ENCODE data around the gene CAMTA1. TPM values are rescaled to one million over a fixed set of nuclear protein-coding genes. Genes with fewer than 3 reads are reported as not detected.

CAMTA1 gene
- total RNA-seq, 5 donors from 2014 or later (not counting 1 experiment from before 2014, with no cell fraction given) = 29.7 to 37.4 (median 34.6) TPM

DNA sequence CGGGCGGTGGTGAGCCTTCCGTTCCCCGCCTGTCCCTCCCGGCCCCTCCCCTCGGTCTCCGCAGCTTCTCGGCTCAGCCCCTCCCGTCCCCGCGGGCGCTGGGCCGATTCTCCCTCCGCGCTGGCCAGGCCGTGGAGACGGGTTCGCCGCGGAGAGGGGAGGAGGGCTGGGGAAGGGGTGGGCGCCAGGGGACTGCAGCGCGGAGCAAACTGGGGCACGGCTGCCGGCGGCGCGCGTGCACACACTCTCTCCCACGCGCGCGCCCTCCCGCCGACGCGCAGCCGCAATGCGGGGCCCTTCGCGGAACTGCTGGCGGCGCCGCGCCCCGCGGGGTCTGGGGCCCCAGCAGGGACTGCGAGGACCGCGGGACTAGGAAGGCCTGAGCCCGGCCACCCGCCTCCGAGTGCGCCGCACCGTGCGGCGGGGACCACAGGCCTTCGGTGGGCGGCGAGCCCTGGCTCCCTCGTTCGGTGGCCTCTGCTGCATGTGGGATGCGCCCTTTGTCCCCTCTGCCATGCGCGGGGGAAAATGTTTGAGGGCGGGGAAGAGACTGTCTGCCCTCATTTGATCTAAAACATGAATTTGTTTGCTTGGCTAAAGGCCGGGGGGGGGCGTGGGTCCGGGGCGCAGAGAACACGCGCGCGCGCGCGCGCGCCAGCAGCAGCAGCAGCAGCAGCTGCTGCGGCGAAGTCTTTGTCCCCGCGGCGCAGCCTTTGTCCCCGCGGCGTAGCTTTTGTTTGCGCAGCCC, 895.1 kb downstream of the CAMTA1 start:
- no peaks in the 10 kb centered on the region for H3K9me3 ChIP-seq
- no peak overlapping the region for H3K27ac ChIP-seq (ENCODE audit: low read length)
- Mint-ChIP-seq H3K27ac (peak overlapping the region in 1 of 2 donors; percentile 39), H3K4me3 (peak overlapping the region; percentile 66 to 80 (median 77)), H3K4me1 (no peaks in the 10 kb centered on the region), H3K27me3 (peaks cover 0 to 5% of the 10 kb centered on the region in 2 donors), H3K36me3 (no peaks in the 10 kb centered on the region), H3K9me3 (no peaks in the 10 kb centered on the region)
- H3K27me3 ChIP-seq (replicated peaks in 1 of 2; ENCODE audit: control insufficient read depth in 2 of 2, extremely low read depth in 1 of 2, insufficient read depth in 2 of 2, low read length in 1 of 2) = peaks cover 0 to 37% of the 10 kb centered on the region in 2 experiments
- DNase-seq (peak in 27 of 35 experiments; percentile 11 to 65 (median 32)), ATAC-seq (replicated peaks in 1 of 4) (peak; percentile 72 to 77 (median 76))
- peaks cover 0 to 13% of the 10 kb centered on the region in 2 experiments for H3K4me1 ChIP-seq (ENCODE audit: control insufficient read depth in 1 of 2, extremely low read depth in 1 of 2, insufficient read depth in 2 of 2, low read length in 2 of 2)
- CTCF ChIA-PET = interaction anchor here (0.7 to 1.1 kb wide), 3 partner anchors 13 to 72 kb away, joined by 3 to 4 read pairs (median 3); no protein-coding TSS in a partner anchor
- H3K36me3 ChIP-seq (ENCODE audit: control insufficient read depth in 2 of 2, extremely low read depth in 1 of 2, insufficient read depth in 1 of 2, low read length in 1 of 2) = no peaks in the 10 kb centered on the region
- WGBS (ENCODE audit: insufficient coverage) = under 1% methylated on average over 77 of the region's 89 CpGs
- peak overlapping the region; percentile 47 to 70 for H3K4me3 ChIP-seq (ENCODE audit: control insufficient read depth in 1 of 2, extremely low read depth in 1 of 2, low read length in 1 of 2)
- POLR2A ChIA-PET = no interaction called here

- Histone ChIP-seq H3K4me3 (ENCODE audit: control insufficient read depth in 1 of 2, extremely low read depth in 1 of 2, low read length in 1 of 2) (peak overlapping the region; percentile 47 to 70), H3K36me3 (ENCODE audit: control insufficient read depth in 2 of 2, extremely low read depth in 1 of 2, insufficient read depth in 1 of 2, low read length in 1 of 2) (no peaks in the 10 kb centered on the region), H3K27me3 (replicated peaks in 1 of 2; ENCODE audit: control insufficient read depth in 2 of 2, extremely low read depth in 1 of 2, insufficient read depth in 2 of 2, low read length in 1 of 2) (peaks cover 0 to 40% of the 10 kb centered on the region in 2 experiments), H3K9me3 (no peaks in the 10 kb centered on the region), H3K27ac (ENCODE audit: low read length) (no peak overlapping the region), H3K4me1 (ENCODE audit: control insufficient read depth in 1 of 2, extremely low read depth in 1 of 2, insufficient read depth in 2 of 2, low read length in 2 of 2) (peaks cover 0 to 13% of the 10 kb centered on the region in 2 experiments)
- peak overlapping the region; percentile 66 to 77 (median 76) for H3K4me3 Mint-ChIP-seq
- no peak overlapping the region for H3K27ac Mint-ChIP-seq
- CTCF ChIA-PET = interaction anchor here (0.8 to 1.1 kb wide), 2 partner anchors 13 to 72 kb away, joined by 3 read pairs; no protein-coding TSS in a partner anchor
- no peaks in the 10 kb centered on the region for H3K9me3 Mint-ChIP-seq
- H3K4me1 Mint-ChIP-seq = no peaks in the 10 kb centered on the region
- H3K27me3 Mint-ChIP-seq = peaks cover 4 to 5% of the 10 kb centered on the region in 2 donors
- DNase-seq (no peak), ATAC-seq (replicated peaks in 1 of 4) (peak in 2 of 4 experiments; percentile 14)
- H3K36me3 Mint-ChIP-seq = no peaks in the 10 kb centered on the region
- 0% methylated on average over 2 of the region's 16 CpGs for WGBS (ENCODE audit: insufficient coverage)
- POLR2A ChIA-PET = no interaction called here
Measured at GRCh38 chr1:7680955-7681268, 895.7 kb downstream of the CAMTA1 start.

DNA sequence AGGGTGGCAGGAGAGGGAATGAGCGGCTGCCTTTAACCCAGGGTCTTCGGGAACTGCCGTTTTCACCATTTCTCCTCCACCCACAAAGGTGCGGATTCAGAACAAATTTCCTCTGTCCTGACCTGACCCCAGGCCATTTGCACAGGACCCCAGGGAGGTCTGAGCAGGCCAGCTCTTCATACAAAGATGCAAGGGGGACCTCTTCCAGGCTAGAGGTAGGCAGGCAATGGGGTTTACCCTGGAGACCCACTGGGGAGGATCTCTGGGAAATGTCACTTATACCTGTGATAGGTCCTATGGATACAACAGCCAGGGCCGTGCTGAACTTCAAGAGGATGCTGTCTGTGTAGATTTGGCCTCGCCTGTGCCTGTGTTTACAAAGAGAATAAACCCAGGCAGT, 896.1 kb downstream of the CAMTA1 start:
- DNase-seq (no peak), ATAC-seq (replicated peaks in 1 of 4) (no peak)
- Histone ChIP-seq H3K27ac (ENCODE audit: low read length) (no peak overlapping the region), H3K36me3 (ENCODE audit: control insufficient read depth in 2 of 2, extremely low read depth in 1 of 2, insufficient read depth in 1 of 2, low read length in 1 of 2) (no peaks in the 10 kb centered on the region), H3K9me3 (no peaks in the 10 kb centered on the region), H3K4me1 (ENCODE audit: control insufficient read depth in 1 of 2, extremely low read depth in 1 of 2, insufficient read depth in 2 of 2, low read length in 2 of 2) (peaks cover 0 to 13% of the 10 kb centered on the region in 2 experiments), H3K4me3 (ENCODE audit: control insufficient read depth in 1 of 2, extremely low read depth in 1 of 2, low read length in 1 of 2) (no peak overlapping the region), H3K27me3 (replicated peaks in 1 of 2; ENCODE audit: control insufficient read depth in 2 of 2, extremely low read depth in 1 of 2, insufficient read depth in 2 of 2, low read length in 1 of 2) (peaks cover 0 to 42% of the 10 kb centered on the region in 2 experiments)
- ChIA-PET CTCF (interaction anchor here in 1 of 2 donors (0.6 kb wide), 1 partner anchor 306 kb away, joined by 5 read pairs; no protein-coding TSS in a partner anchor), POLR2A (no interaction called here)
- peak overlapping the region; percentile 31 to 77 (median 66) for H3K4me3 Mint-ChIP-seq
- no peaks in the 10 kb centered on the region for H3K36me3 Mint-ChIP-seq
- 83% methylated on average over 2 of the region's 6 CpGs for WGBS (ENCODE audit: insufficient coverage)
- H3K4me1 Mint-ChIP-seq = no peaks in the 10 kb centered on the region
- H3K27ac Mint-ChIP-seq = no peak overlapping the region
- H3K9me3 Mint-ChIP-seq = no peaks in the 10 kb centered on the region
- peaks cover 5 to 6% of the 10 kb centered on the region in 2 donors for H3K27me3 Mint-ChIP-seq

- ATAC-seq (replicated peaks in 1 of 4) = no peak
Measured at GRCh38 chr1:7683521-7683920, 898.3 kb downstream of the CAMTA1 start.

GRCh38 chr1:7684132-7684531, 898.9 kb downstream of the CAMTA1 start:
- H3K4me3 Mint-ChIP-seq = no peak overlapping the region
- DNase-seq = no peak
- 74% methylated on average over 8 of the region's 8 CpGs for WGBS (ENCODE audit: insufficient coverage)
- Histone ChIP-seq H3K4me3 (ENCODE audit: control insufficient read depth in 1 of 2, extremely low read depth in 1 of 2, low read length in 1 of 2) (no peak overlapping the region), H3K27me3 (replicated peaks in 1 of 2; ENCODE audit: control insufficient read depth in 2 of 2, extremely low read depth in 1 of 2, insufficient read depth in 2 of 2, low read length in 1 of 2) (peaks cover 0 to 38% of the 10 kb centered on the region in 2 experiments), H3K36me3 (ENCODE audit: control insufficient read depth in 2 of 2, extremely low read depth in 1 of 2, insufficient read depth in 1 of 2, low read length in 1 of 2) (no peaks in the 10 kb centered on the region), H3K9me3 (no peaks in the 10 kb centered on the region), H3K27ac (ENCODE audit: low read length) (no peak overlapping the region), H3K4me1 (ENCODE audit: control insufficient read depth in 1 of 2, extremely low read depth in 1 of 2, insufficient read depth in 2 of 2, low read length in 2 of 2) (peaks cover 0 to 13% of the 10 kb centered on the region in 2 experiments)
- ATAC-seq (replicated peaks in 1 of 4) = no peak
- H3K27me3 Mint-ChIP-seq = peaks cover 12 to 14% of the 10 kb centered on the region in 2 donors
- H3K9me3 Mint-ChIP-seq = no peaks in the 10 kb centered on the region
- ChIA-PET CTCF (interaction anchor here in 1 of 2 donors (0.8 kb wide), 1 partner anchor 19 kb away, joined by 3 read pairs; no protein-coding TSS in a partner anchor), POLR2A (no interaction called here)
- H3K36me3 Mint-ChIP-seq = no peaks in the 10 kb centered on the region
- no peak overlapping the region for H3K27ac Mint-ChIP-seq
- no peaks in the 10 kb centered on the region for H3K4me1 Mint-ChIP-seq

More at GRCh38 chr1:7683521-7683920, 898.3 kb downstream of the CAMTA1 start:
- Mint-ChIP-seq H3K4me1 (no peaks in the 10 kb centered on the region), H3K4me3 (no peak overlapping the region), H3K27ac (no peak overlapping the region), H3K36me3 (no peaks in the 10 kb centered on the region), H3K9me3 (no peaks in the 10 kb centered on the region), H3K27me3 (peaks cover 9 to 12% of the 10 kb centered on the region in 2 donors)
- H3K27me3 ChIP-seq (replicated peaks in 1 of 2; ENCODE audit: control insufficient read depth in 2 of 2, extremely low read depth in 1 of 2, insufficient read depth in 2 of 2, low read length in 1 of 2) = peaks cover 0 to 40% of the 10 kb centered on the region in 2 experiments
- DNase-seq = no peak
- 88% methylated on average over 15 of the region's 15 CpGs for WGBS (ENCODE audit: insufficient coverage)
- no peaks in the 10 kb centered on the region for H3K9me3 ChIP-seq
- H3K4me1 ChIP-seq (ENCODE audit: control insufficient read depth in 1 of 2, extremely low read depth in 1 of 2, insufficient read depth in 2 of 2, low read length in 2 of 2) = peaks cover 0 to 13% of the 10 kb centered on the region in 2 experiments
- ChIA-PET POLR2A (interaction anchor here (0.6 kb wide), 3 partner anchors 213 to 837 kb away, joined by 3 read pairs; no protein-coding TSS in a partner anchor), CTCF (interaction anchor here in 1 of 2 donors (0.8 kb wide), 1 partner anchor 19 kb away, joined by 3 read pairs; no protein-coding TSS in a partner anchor)
- no peak overlapping the region for H3K4me3 ChIP-seq (ENCODE audit: control insufficient read depth in 1 of 2, extremely low read depth in 1 of 2, low read length in 1 of 2)
- no peak overlapping the region for H3K27ac ChIP-seq (ENCODE audit: low read length)
- H3K36me3 ChIP-seq (ENCODE audit: control insufficient read depth in 2 of 2, extremely low read depth in 1 of 2, insufficient read depth in 1 of 2, low read length in 1 of 2) = no peaks in the 10 kb centered on the region

DNA sequence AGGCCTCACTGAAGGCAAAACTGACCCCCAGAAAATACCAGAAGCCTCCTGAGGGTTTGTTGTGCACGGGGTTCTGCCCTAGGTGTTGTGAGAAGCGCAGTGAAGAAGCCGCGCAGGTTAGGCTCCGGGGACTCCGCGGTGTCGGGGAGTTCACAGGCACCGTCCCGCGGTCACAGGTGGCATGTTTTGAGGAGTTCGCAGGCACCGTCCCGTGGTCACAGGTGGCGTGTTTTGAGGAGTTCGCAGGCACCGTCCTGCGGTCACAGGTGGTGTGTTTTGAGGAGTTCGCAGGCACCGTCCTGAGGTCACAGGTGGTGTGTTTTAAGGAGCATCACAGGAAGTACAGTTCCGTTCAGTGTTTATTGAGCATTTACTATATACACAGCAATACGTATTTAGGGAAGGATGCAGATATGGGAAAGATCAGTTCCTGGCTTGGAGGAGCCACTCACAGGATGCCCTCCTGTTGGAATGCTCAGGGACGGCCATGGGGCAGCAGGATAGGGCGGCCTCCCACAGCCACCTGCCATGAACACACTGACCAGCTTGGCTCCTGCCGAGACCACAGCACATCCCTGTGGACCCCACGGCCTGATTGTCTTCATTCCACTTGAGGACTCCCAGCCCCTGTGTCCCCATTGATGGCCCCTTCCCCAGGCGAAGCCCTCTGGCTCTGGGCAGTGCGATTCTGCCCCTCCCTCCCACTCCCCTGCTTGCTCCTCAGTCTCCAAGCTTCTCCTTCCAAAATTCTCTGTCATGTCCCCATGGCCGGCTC, 899.8 kb downstream of the CAMTA1 start:
- no peaks in the 10 kb centered on the region for H3K4me1 Mint-ChIP-seq
- Histone ChIP-seq H3K27me3 (replicated peaks in 1 of 2; ENCODE audit: control insufficient read depth in 2 of 2, extremely low read depth in 1 of 2, insufficient read depth in 2 of 2, low read length in 1 of 2) (peaks cover 0 to 36% of the 10 kb centered on the region in 2 experiments), H3K27ac (ENCODE audit: low read length) (no peak overlapping the region), H3K9me3 (no peaks in the 10 kb centered on the region), H3K4me3 (ENCODE audit: control insufficient read depth in 1 of 2, extremely low read depth in 1 of 2, low read length in 1 of 2) (no peak overlapping the region), H3K4me1 (ENCODE audit: control insufficient read depth in 1 of 2, extremely low read depth in 1 of 2, insufficient read depth in 2 of 2, low read length in 2 of 2) (peaks cover 0 to 7% of the 10 kb centered on the region in 2 experiments), H3K36me3 (ENCODE audit: control insufficient read depth in 2 of 2, extremely low read depth in 1 of 2, insufficient read depth in 1 of 2, low read length in 1 of 2) (no peaks in the 10 kb centered on the region)
- H3K27me3 Mint-ChIP-seq = peaks cover 12 to 14% of the 10 kb centered on the region in 2 donors
- H3K36me3 Mint-ChIP-seq = no peaks in the 10 kb centered on the region
- DNase-seq (no peak), ATAC-seq (replicated peaks in 1 of 4) (no peak)
- ChIA-PET POLR2A (no interaction called here), CTCF (no interaction called here)
- no peak overlapping the region for H3K27ac Mint-ChIP-seq
- no peaks in the 10 kb centered on the region for H3K9me3 Mint-ChIP-seq
- no peak overlapping the region for H3K4me3 Mint-ChIP-seq
- WGBS (ENCODE audit: insufficient coverage) = 89% methylated on average over 23 of the region's 29 CpGs

Data from T-cell (primary cell).